Measurements from ENCODE around the gene CYB5A. TPM values are rescaled to one million over a fixed set of nuclear protein-coding genes. Genes with fewer than 3 reads are reported as not detected.
"Not testable (repeated sequence)": the region's sequence is repeated elsewhere in the genome, so short reads cannot be mapped to it uniquely, and the experiment has no call there.

Gene CYB5A
- total RNA-seq, 1 experiment from 2014 or later = not detected

GRCh38 chr18:74303306-74303705, 11.5 kb upstream of the CYB5A start:
- no peak for DNase-seq (ENCODE audit: low spot score)
- in situ Hi-C loops (cut with HindIII; ENCODE audit: low sequenced_read_pairs) = no loop called here

DNA sequence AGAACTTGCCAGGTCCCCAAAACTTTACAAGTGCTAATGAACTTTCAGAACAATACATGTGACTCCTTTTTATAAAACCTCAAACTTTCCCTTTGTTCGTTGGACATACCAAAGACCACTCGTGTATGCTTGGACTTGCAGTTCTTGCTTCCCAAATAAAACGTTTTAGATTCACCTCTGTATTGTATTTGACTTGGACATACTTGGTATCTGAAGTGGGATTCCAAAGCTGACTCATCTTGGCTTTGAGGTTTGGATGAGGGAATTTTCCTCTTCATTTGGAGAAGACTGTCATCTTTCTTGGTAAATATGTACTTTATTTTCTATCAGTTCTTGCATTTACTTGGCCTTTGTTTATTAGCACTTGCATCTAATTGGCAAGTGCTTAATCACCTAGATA, 8.0 kb upstream of the CYB5A start:
- in situ Hi-C loops (cut with HindIII; ENCODE audit: low sequenced_read_pairs) = no loop called here
- DNase-seq (ENCODE audit: low spot score) = no peak

DNA sequence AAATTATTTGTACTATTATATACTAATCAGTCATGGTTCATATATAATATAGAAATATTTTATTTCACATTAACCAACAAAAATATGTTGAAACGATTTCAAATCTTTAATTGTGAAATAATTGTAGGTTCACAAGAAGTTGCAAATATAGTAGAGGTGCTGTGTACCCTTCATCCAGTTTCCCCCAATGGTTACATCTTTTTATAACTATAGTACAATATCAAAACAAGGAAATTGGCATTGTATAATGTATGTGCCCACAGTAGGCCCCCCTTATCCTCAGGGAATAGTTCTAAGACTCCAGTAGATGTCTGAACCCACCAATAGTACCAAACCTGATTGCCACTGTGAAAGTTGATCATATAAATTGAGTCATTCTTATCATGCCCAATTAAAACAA, 7.4 kb upstream of the CYB5A start:
- in situ Hi-C loops (cut with HindIII; ENCODE audit: low sequenced_read_pairs) = no loop called here
- no peak for DNase-seq (ENCODE audit: low spot score)

DNA sequence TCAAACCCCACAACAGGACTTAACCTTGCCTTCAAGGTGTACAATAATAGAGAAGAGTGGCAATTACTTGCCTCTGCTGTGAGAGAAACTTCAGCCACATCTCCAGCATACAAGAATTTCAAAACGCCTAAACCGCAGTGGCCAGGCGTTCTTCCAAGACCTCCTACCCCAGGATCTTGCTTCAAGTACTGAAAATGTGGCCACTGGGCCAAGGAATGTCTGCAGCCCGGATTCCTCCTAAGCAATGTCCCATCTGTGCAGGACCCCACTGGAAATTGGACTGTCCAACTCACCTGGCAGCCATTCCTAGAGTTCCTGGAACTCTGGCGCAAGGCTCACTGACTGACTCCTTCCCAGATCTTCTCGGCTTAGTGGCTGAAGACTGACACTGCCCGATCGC, 2.8 kb upstream of the CYB5A start:
- no peak for DNase-seq (ENCODE audit: low spot score)
- in situ Hi-C loops (cut with HindIII; ENCODE audit: low sequenced_read_pairs) = no loop called here

DNA sequence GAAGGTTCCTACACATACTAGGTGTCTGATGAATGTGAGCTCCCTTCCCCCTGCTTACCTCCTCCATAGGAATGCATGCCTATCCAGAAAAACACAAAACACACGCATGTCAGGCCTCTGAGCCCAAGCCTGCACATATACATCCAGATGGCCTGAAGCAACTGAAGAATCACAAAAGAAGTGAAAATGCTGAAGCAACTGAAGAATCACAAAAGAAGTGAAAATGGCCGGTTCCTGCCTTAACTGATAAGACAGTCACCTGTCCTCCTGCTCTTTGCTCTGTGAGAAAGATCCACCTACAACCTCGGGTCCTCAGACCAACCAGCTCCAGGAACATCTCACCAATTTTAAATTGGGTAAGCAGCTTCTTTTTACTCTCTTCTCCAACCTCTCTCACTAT, 1.2 kb upstream of the CYB5A start:
- DNase-seq (ENCODE audit: low spot score); in situ Hi-C loops (cut with HindIII; ENCODE audit: low sequenced_read_pairs): not testable (repeated sequence)

DNA sequence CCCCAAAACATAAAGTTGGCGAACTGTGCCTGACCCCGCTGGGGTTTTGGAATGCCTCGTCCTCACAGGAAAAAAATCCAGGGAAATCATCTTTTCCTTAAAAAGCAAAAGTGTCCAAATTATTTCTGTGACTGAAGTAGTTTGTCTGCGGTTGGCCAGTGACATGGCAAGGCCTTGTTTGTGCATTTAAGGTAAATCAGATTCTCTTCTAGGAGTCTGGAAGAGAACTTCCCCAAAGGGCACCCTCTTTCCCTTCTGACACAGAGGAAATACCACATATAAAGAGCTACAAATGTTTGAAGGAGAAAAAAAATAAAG, 737 bp upstream of the CYB5A start:
- in situ Hi-C loops (cut with HindIII; ENCODE audit: low sequenced_read_pairs) = no loop called here
- DNase-seq (ENCODE audit: low spot score) = no peak

GRCh38 chr18:74291472-74291770, 342 bp downstream of the CYB5A start:
- in situ Hi-C loops (cut with HindIII; ENCODE audit: low sequenced_read_pairs) = no loop called here
- no peak for DNase-seq (ENCODE audit: low spot score)

DNA sequence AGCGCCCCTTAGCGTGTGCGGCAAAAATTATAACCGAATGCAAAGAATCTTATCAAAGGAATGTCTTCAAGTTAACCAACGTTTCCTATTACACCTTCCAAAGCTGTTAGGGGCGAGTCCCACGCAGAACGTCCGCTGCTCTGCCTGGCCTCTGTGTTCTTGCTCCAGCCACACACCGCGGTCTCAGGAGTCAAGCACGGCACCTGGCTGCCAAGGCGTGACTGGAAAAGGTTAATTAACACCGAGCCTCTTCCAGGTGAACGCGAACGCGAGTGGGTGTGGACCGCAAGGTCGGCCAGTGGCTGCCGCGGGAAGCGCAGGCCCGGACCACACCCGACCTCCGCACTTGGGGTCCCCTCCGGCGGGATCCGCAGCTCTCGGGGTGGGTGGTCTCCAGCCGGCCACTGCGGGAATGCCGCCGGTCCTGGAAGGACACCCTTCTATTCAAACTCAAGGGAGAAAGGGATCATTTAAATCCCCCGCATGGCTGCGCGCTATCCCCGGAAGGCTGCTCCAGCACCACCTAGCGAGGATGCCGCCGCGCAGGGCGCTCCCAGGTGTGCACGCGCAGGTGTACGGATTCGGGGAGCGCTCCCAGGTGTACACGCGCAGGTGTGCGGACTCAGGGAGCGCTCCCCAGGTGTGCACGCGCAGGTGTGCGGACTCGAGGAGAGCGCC, 830 bp downstream of the CYB5A start:
- DNase-seq (ENCODE audit: low spot score) = no peak
- in situ Hi-C loops (cut with HindIII; ENCODE audit: low sequenced_read_pairs) = no loop called here

- DNase-seq (ENCODE audit: low spot score) = no peak
- in situ Hi-C loops (cut with HindIII; ENCODE audit: low sequenced_read_pairs) = no loop called here
Measured at GRCh38 chr18:74290021-74290420, 1.7 kb downstream of the CYB5A start.

- no peak for DNase-seq (ENCODE audit: low spot score)
- in situ Hi-C loops (cut with HindIII; ENCODE audit: low sequenced_read_pairs) = no loop called here
Measured at GRCh38 chr18:74289137-74289536, 2.6 kb downstream of the CYB5A start.

DNA sequence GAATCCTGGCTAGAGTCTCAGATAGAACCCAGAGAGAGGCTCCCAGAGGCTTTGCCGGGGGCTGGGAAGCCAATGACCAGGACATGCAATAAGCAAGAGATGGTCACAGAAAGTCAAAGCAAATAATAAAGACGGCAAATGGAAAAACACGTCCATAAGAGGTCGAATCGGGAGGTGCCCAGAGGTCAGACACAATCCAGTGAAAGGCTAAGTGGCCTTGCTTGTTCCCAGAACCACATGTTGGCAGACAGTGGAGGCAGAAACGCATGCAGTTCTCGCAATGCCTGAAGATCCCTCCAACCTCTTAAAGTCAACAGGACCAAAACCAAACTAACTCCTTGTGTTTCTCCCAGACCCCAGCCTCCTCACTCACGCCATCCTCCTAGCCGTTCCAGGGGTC, 3.0 kb downstream of the CYB5A start:
- in situ Hi-C loops (cut with HindIII; ENCODE audit: low sequenced_read_pairs) = no loop called here
- no peak for DNase-seq (ENCODE audit: low spot score)

- in situ Hi-C loops (cut with HindIII; ENCODE audit: low sequenced_read_pairs) = no loop called here
- DNase-seq (ENCODE audit: low spot score) = peak; percentile 59
Measured at GRCh38 chr18:74288041-74288440, 3.7 kb downstream of the CYB5A start.

DNA sequence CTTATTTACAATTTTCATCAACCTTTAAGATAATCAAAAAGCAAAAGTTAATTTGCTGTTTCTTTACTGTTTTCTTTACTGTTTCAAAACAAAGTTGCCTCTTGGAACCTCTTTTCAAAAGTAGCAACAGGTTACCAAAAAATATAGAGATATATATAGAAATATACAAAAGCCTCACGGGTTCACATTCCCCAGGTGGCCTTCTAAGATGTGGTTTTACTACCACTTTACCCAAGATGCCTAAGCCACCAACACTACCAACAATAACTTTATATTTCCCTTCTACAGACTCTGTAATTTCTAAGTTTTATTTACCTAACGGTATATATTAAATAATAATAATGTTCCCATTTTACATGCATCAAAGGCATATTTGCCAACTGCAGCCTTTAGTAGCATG, 4.9 kb downstream of the CYB5A start:
- DNase-seq (ENCODE audit: low spot score) = no peak
- in situ Hi-C loops (cut with HindIII; ENCODE audit: low sequenced_read_pairs) = no loop called here

DNA sequence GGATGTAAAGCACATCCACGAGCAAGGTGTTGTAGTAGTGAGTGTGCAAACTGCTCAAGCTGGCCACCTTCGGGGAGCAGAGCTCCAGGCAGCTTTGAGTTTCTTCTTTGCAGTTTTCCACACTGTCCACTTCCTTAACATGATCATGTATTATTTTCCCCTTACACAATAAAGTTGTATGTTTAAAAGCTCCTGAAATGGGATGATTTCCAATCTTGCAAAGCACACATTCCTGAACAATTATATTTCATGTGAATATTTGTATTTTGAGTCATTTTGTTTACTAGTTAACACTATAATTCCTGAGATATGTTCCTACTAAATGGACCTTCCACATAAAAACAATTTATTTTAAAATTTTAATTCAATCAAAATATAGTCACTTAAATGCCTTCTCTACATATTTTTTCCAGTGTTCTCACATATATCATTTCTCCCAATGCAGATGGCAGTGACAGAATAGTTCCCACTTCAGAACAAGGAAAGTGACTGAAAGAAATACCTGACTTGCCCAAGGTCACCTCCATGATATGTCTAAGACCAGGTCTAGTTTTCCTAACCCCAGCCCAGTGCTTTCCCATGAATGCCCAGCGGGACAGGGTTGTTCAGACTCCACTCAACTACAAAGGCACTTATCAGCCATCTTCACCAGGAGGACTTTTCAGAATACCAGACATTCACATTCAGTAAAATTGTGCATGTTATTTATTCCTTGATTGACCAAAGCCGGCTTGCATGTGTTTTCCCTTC, 5.5 kb downstream of the CYB5A start:
- no peak for DNase-seq (ENCODE audit: low spot score)
- in situ Hi-C loops (cut with HindIII; ENCODE audit: low sequenced_read_pairs) = no loop called here

DNA sequence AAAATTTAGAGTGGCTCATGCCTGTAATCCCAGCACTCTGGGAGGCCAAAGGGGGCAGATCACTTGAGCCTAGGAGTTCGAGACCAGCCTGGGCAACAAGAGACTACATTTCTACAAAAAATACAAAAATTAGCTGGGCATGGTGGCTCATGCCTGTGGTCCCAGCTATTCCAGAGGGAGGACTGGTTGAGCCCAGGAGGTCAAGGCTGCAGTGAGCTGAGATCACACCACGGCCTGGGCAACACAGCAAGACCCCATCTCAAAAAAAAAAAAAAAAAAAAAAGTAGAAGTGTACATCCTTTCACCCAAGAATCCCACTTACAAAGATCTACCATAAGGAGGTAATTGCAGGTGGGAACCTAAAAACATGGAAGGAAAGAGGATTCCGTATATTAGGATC, 6.2 kb downstream of the CYB5A start:
- in situ Hi-C loops (cut with HindIII; ENCODE audit: low sequenced_read_pairs); DNase-seq (ENCODE audit: low spot score): not testable (repeated sequence)

DNA sequence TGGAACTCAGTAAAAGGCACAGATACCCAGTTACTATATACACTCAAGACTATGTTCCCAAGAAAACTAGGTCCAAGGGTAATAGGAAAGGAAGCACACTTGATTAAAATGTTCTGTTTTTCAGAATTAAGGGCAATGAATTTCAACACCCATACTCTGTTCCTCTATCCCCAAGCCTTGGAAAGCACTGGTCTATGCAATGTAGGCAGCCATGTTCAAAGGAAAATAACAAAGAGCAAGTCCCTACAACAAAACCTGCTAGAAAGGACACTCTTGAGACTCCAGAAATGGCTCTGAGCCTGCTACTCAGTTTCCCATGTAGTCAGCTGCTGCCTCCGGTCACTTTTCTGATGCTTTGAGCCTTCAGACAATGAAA, 6.8 kb downstream of the CYB5A start:
- in situ Hi-C loops (cut with HindIII; ENCODE audit: low sequenced_read_pairs) = no loop called here
- no peak for DNase-seq (ENCODE audit: low spot score)

GRCh38 chr18:74284191-74284979, 7.4 kb downstream of the CYB5A start:
- in situ Hi-C loops (cut with HindIII; ENCODE audit: low sequenced_read_pairs) = no loop called here

DNA sequence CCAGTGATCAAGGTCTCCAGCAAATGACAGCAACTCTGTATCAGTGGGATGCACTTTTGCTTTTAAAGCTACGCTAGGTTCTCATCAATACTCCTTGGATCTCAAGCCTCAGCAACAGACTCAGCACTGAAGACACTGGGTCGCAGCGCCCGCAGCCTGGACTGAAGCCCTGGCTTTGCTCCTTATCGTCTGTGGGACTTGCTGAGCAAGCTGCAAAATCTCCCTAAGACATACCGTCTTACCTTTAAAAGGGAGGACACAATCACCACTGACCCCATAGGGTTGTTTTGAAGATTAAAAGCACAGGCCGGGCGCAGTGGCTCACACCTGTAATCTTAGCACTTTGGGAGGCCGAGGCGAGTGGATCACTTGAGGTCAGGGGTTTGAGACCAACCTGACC, 8.1 kb downstream of the CYB5A start:
- in situ Hi-C loops (cut with HindIII; ENCODE audit: low sequenced_read_pairs) = no loop called here
- DNase-seq (ENCODE audit: low spot score) = peak; percentile 68

More at GRCh38 chr18:74284191-74284979, 7.4 kb downstream of the CYB5A start:
- DNase-seq (ENCODE audit: low spot score) = no peak

DNA sequence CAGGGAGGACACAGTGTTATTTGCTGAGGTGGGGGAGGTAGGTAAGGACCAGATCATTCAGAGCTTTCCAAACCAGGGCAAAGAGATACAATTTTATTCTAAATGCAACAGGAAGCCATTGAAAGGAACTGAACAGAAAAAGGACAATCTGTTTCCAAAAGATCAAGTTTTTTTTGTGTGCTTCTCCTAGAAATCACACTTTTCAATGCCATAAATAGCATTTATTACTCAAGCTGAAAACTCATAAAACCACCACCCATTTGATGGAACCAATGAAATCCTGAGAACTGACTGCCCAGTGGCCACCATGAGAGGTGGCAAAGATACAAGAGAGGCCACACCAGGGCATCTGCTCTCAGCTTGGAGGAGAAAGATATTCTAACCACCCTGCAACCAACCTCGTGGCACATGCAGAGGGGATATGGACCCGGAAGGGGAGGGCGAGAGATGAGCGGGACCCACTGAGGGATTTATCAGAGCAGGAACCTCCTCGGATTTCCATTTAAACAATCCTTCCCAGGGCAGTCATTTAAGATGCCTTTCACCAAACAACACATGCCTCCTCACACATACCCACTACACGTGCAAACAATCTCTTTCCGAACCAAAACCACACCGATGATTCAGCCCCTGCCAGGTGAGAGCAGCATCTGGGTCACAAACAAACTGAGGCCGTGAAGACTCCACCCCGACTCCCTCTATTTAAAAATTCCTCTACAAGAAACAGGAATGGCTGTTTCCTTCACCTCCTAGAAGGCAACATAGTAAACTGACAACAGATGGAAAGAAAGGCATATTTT, 8.8 kb downstream of the CYB5A start:
- DNase-seq (ENCODE audit: low spot score) = no peak
- in situ Hi-C loops (cut with HindIII; ENCODE audit: low sequenced_read_pairs) = no loop called here
